HUES6 (cell line): Measurements from ENCODE around the gene SH3BP4.

Experiments
- H3K27ac ChIP-seq: 2 replicates; pipeline ENCODE4 v1.7.0; 2013; ENCODE audit warnings: low read depth, mild to moderate bottlenecking, low read length, inconsistent platforms
- H3K27me3 ChIP-seq: 2 replicates; pipeline ENCODE4 v1.6.1; 2013; ENCODE audit warnings: low read length; ENCODE audit not compliant: control insufficient read depth, insufficient read depth
- H3K36me3 ChIP-seq: 2 replicates; pipeline ENCODE4 v1.6.1; 2013; ENCODE audit warnings: low read length; ENCODE audit not compliant: control insufficient read depth, insufficient read depth
- H3K4me1 ChIP-seq: 2 replicates; pipeline ENCODE4 v1.6.1; 2013; ENCODE audit warnings: low read length; ENCODE audit not compliant: control insufficient read depth, insufficient read depth
- H3K4me3 ChIP-seq: 2 replicates; pipeline ENCODE4 v1.5.1; 2013; ENCODE audit warnings: low read depth, low read length
- H3K9ac ChIP-seq: one replicate; pipeline ENCODE4 v1.6.1; 2013; ENCODE audit warnings: mild to moderate bottlenecking, low read length
- H3K9me3 ChIP-seq: 2 replicates; pipeline ENCODE4 v1.6.1; 2013; ENCODE audit warnings: low read depth, low read length; ENCODE audit not compliant: control insufficient read depth, insufficient read depth

SH3BP4 gene

GRCh38 chr2:234951664-234952269, at the start of gene SH3BP4:
TSS of gene SH3BP4 (plus strand) at chr2:234952017. CDS start at chr2:235035003, 82,986 bp downstream.
- H3K9me3 ChIP-seq = no peaks in the 10 kb centered on the region
- H3K4me3 ChIP-seq = peak within 1 kb of the TSS; percentile 75
- no peaks in the 10 kb centered on the region for H3K36me3 ChIP-seq
- peaks cover 43% of the 10 kb centered on the region for H3K4me1 ChIP-seq
- H3K9ac ChIP-seq = peak within 1 kb of the TSS; percentile 70
- H3K27me3 ChIP-seq = peaks cover 39% of the 10 kb centered on the region
- H3K27ac ChIP-seq = no peak within 1 kb of the TSS; the same call in 1 of the 2 replicates

DNA sequence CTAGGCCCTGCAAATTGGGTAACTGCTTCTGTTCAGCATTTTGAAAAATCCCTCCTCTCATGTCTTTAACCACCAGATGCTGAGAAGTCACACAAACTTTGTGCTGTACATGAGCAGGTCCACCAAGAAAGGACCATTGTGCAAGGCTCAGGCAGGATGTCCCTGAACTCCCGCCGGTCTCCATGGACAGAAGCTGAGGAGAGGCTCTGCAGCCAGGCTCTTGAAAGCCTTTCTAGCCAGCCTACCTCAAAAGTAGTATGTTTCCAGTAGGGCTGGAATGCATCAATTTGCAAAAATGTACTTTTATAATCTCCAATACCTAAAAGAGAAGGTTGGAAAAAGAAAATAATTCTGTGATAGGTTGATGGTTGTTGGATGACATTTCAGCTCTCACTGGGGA, 47.0 kb upstream of the SH3BP4 start:
- H3K9me3 ChIP-seq = no peaks in the 10 kb centered on the region
- H3K27me3 ChIP-seq = no peaks in the 10 kb centered on the region
- H3K4me1 ChIP-seq = no peaks in the 10 kb centered on the region
- no peak overlapping the region for H3K27ac ChIP-seq
- H3K9ac ChIP-seq = no peak overlapping the region
- H3K4me3 ChIP-seq = no peak overlapping the region
- H3K36me3 ChIP-seq = no peaks in the 10 kb centered on the region

DNA sequence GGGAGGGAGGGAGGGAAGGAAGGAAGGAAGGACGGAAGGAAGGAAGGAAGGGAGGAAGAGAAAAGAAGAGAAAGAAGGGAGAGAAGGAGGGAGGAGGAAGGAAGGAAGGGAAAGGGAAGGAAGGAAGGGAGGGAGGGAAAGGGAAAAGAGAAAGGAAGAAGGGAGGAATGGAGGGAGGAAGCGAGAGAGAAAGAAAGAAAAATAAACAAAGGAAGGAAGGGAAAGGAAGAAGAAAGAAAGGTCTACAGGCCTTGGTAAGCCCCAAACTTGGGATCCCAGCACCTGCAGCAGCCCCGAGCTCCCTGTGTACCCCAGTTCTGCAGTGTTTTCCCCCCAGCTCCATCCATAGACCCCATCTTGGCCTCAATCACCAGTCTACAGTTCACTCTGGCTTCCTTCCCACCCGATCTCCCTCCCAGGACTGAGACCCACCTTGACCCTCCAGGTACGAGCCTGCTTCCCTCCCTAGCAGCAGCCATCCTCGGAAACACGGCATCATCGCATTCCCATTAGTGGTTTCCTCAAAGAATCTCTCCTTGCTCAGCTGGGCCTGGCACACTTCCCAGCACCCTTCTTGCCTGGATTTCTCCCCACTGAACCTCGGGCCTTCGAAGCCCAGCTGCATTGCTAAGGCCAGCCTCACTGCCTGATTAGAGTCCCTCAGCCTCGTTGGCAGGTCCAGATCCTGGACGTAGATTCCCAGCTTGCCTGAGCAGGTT, 46.1 kb upstream of the SH3BP4 start:
- no peak overlapping the region for H3K4me3 ChIP-seq
- no peaks in the 10 kb centered on the region for H3K36me3 ChIP-seq
- no peaks in the 10 kb centered on the region for H3K27me3 ChIP-seq
- no peak overlapping the region for H3K9ac ChIP-seq
- no peak overlapping the region for H3K27ac ChIP-seq
- H3K9me3 ChIP-seq = no peaks in the 10 kb centered on the region
- no peaks in the 10 kb centered on the region for H3K4me1 ChIP-seq

- Histone ChIP-seq H3K36me3 (no peaks in the 10 kb centered on the region), H3K4me3 (no peak overlapping the region), H3K9me3 (no peaks in the 10 kb centered on the region), H3K9ac (no peak overlapping the region), H3K27ac (no peak overlapping the region), H3K4me1 (peaks cover 13% of the 10 kb centered on the region; the same call in 1 of the 2 replicates), H3K27me3 (no peaks in the 10 kb centered on the region)
Observed at GRCh38 chr2:234910186-234910679, 41.6 kb upstream of the SH3BP4 start.

DNA sequence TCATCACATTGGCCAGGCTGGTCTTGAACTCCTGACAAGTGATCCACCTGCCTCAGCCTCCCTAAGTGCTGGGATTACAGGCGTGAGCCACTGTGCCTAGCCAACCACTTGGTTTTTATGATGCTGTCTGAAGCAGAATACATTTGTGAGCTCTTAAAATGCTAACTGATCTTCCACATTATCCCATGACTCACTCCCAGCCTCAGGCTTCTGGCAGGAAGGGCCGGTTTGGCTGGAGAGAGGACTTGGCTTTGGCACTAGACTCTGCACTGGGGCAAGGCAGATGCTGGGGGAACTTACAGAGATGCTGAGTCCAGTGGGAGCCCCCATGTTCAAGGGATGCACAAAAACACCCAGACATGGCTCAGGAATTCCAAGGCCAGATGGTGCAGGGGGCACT, 40.5 kb upstream of the SH3BP4 start:
- Histone ChIP-seq H3K9ac (no peak overlapping the region), H3K9me3 (no peaks in the 10 kb centered on the region), H3K27ac (no peak overlapping the region), H3K4me1 (peaks cover 13% of the 10 kb centered on the region; the same call in 1 of the 2 replicates), H3K36me3 (no peaks in the 10 kb centered on the region), H3K4me3 (no peak overlapping the region), H3K27me3 (no peaks in the 10 kb centered on the region)

GRCh38 chr2:234912437-234912836, 39.4 kb upstream of the SH3BP4 start:
- Histone ChIP-seq H3K9ac (no peak overlapping the region), H3K36me3 (no peaks in the 10 kb centered on the region), H3K9me3 (no peaks in the 10 kb centered on the region), H3K27ac (no peak overlapping the region), H3K27me3 (no peaks in the 10 kb centered on the region), H3K4me1 (peaks cover 21% of the 10 kb centered on the region; the same call in 1 of the 2 replicates), H3K4me3 (no peak overlapping the region)

GRCh38 chr2:234913208-234913626, 38.6 kb upstream of the SH3BP4 start:
- no peaks in the 10 kb centered on the region for H3K36me3 ChIP-seq
- no peak overlapping the region for H3K4me3 ChIP-seq
- peaks cover 1% of the 10 kb centered on the region; the same call in 1 of the 2 replicates for H3K27me3 ChIP-seq

DNA sequence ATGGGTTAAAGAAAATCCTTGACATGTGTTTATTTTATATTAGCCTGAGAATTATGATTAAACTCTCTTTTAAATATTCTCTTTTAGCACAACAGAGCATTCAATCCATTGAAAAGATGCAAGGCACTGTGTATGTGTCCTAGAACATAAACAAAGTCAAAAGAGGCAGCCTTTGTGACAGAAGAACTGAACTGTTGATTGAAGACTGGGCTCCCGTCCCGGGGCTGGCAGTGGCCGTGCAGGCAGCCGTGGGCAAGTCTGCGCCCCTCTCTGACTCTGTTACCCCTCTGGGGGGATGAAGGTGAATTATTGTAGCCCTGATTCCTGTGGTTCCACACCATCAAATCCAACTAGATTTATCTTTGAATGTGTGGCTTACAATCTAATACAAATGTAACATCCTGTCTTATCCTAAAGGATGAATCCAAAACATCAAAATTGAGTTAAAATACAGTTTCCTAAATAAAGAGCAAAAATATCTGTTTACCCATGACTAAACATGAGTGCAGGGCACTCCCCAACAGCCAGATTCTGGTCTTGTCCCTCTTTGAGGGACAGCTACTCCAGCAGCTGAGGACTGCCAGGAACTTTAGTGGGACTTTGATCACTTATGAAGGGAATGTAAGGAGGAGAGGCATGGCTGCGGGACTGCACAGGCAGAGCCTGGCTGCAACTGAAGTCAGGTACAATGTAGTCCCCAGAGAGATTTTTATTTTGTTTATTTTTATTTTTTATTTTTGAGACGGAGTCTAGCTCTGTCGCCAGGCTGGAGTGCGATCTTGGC, 37.3 kb upstream of the SH3BP4 start:
- H3K36me3 ChIP-seq = no peaks in the 10 kb centered on the region
- peaks cover 3% of the 10 kb centered on the region; the same call in 1 of the 2 replicates for H3K27me3 ChIP-seq
- no peak overlapping the region for H3K9ac ChIP-seq
- H3K27ac ChIP-seq = no peak overlapping the region
- H3K4me1 ChIP-seq = peaks cover 24% of the 10 kb centered on the region
- H3K9me3 ChIP-seq = no peaks in the 10 kb centered on the region
- H3K4me3 ChIP-seq = no peak overlapping the region

More at GRCh38 chr2:234913208-234913626, 38.6 kb upstream of the SH3BP4 start:
- Histone ChIP-seq H3K27ac (no peak overlapping the region), H3K9me3 (no peaks in the 10 kb centered on the region), H3K4me1 (peaks cover 24% of the 10 kb centered on the region), H3K9ac (no peak overlapping the region)

DNA sequence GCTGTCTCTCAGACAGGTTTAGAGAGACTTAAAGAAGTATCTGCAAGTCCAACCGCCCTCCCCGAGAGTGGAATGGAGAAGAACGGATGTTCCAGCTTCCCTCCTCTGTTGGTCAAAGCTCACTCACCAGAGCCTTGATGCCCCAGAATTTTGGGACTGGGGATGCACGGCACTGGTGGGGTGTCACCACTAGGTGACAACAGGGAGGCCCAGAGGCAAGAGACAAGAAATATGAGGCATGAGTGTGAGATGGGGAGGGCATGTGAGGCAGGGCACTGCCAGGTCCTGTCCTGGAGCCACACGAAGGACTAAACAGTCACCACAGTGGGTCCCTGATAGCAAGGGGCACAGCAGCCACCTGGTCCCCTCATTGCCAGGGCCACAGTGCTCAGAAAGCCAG, 35.1 kb upstream of the SH3BP4 start:
- Histone ChIP-seq H3K4me3 (no peak overlapping the region), H3K27me3 (peaks cover 3% of the 10 kb centered on the region; the same call in 1 of the 2 replicates), H3K27ac (no peak overlapping the region), H3K9me3 (no peaks in the 10 kb centered on the region), H3K9ac (no peak overlapping the region), H3K36me3 (no peaks in the 10 kb centered on the region), H3K4me1 (peaks cover 22% of the 10 kb centered on the region)

GRCh38 chr2:234917211-234917975, 34.4 kb upstream of the SH3BP4 start:
- H3K27me3 ChIP-seq = peaks cover 3% of the 10 kb centered on the region; the same call in 1 of the 2 replicates
- no peak overlapping the region for H3K9ac ChIP-seq
- no peaks in the 10 kb centered on the region for H3K9me3 ChIP-seq
- no peaks in the 10 kb centered on the region for H3K36me3 ChIP-seq
- no peak overlapping the region for H3K4me3 ChIP-seq
- H3K27ac ChIP-seq = no peak overlapping the region
- H3K4me1 ChIP-seq = peaks cover 21% of the 10 kb centered on the region
